Stomach smooth muscle (tissue), 2 donors: ENCODE data around the gene SSU72.

Experiments
- H3K27ac ChIP-seq: one replicate; pipeline ENCODE4 v1.7.0; 2013; ENCODE audit warnings: mild to moderate bottlenecking, low read length, inconsistent platforms
- H3K27me3 ChIP-seq, 2 donors: one replicate each; pipeline ENCODE4 v1.7.0; 2013; ENCODE audit warnings: low read length in 2 of 2; ENCODE audit not compliant: insufficient read depth in 2 of 2, control insufficient read depth in 1 of 2
- H3K36me3 ChIP-seq, 2 donors: one replicate each; pipeline ENCODE4 v1.7.0; 2013; ENCODE audit warnings: low read length in 2 of 2; ENCODE audit not compliant: control insufficient read depth in 2 of 2, insufficient read depth in 2 of 2
- H3K4me1 ChIP-seq: one replicate; pipeline ENCODE4 v1.7.0; 2013; ENCODE audit warnings: low read length; ENCODE audit not compliant: control insufficient read depth, insufficient read depth
- H3K4me3 ChIP-seq, 2 donors: one replicate each; pipeline ENCODE4 v1.7.0; 2013; ENCODE audit warnings: low read length in 2 of 2
- H3K9ac ChIP-seq, 2 donors: one replicate each; pipeline ENCODE4 v1.7.0; 2013; ENCODE audit warnings: low read length in 2 of 2, mild to moderate bottlenecking in 1 of 2
- H3K9me3 ChIP-seq, 2 donors: one replicate each; pipeline ENCODE4 v1.7.0; 2013; ENCODE audit warnings: low read length in 2 of 2; ENCODE audit not compliant: control insufficient read depth in 2 of 2
- donor health status: healthy.
- donor health status: Pancreatic carcinoma.

Gene SSU72

DNA sequence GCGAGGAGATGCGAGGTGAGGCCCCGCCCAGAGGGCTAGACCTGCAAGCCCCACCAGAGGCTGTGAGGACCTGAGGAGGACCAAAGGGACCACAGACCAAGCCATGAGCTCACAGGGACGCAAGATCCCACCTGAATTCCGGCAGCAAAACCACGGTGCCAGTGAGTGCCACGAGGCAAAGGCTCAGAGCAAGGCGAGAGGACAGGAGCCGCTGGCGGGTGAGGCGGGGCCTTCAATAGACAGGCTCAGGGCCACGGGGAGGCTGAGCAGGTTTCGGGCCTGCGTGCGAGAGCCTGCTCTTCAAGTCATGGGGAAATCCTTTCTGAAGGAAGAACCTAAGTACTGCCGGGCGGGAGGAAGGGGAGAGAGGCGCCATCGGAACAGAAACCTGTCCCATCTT lies 27.2 kb downstream of the SSU72 start:
- no peak overlapping the region for H3K4me3 ChIP-seq
- no peak overlapping the region for H3K9ac ChIP-seq
- H3K9me3 ChIP-seq: no peaks in the 10 kb centered on the region
- peaks cover 0 to 4% of the 10 kb centered on the region in 2 donors for H3K36me3 ChIP-seq
- H3K27me3 ChIP-seq: no peaks in the 10 kb centered on the region
- H3K4me1 ChIP-seq: peaks cover 11% of the 10 kb centered on the region
- no peak overlapping the region for H3K27ac ChIP-seq

DNA sequence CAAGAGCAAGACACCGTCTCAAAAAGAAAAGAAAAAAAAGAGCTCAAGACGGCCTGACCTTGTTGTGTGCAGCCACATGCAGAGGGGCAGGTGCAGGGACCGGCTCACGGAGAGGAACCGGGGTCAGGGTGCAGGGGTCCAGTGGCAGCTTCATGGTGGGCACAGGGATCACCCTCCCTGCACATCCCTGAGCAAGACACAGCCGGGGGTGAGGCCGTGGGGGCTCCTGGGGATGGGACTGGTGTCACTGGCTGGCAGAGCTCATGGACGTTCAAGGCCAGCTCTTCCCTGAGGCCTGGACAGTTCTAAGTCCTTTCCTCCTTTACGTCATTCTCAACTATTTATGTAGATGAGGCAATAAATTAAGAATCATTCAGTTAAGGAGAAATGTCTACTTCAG lies 27.7 kb downstream of the SSU72 start:
- no peaks in the 10 kb centered on the region for H3K27me3 ChIP-seq
- H3K4me1 ChIP-seq: peaks cover 11% of the 10 kb centered on the region
- no peak overlapping the region for H3K4me3 ChIP-seq
- no peaks in the 10 kb centered on the region for H3K9me3 ChIP-seq
- H3K9ac ChIP-seq: no peak overlapping the region
- H3K27ac ChIP-seq: no peak overlapping the region
- peaks cover 0 to 4% of the 10 kb centered on the region in 2 donors for H3K36me3 ChIP-seq

DNA sequence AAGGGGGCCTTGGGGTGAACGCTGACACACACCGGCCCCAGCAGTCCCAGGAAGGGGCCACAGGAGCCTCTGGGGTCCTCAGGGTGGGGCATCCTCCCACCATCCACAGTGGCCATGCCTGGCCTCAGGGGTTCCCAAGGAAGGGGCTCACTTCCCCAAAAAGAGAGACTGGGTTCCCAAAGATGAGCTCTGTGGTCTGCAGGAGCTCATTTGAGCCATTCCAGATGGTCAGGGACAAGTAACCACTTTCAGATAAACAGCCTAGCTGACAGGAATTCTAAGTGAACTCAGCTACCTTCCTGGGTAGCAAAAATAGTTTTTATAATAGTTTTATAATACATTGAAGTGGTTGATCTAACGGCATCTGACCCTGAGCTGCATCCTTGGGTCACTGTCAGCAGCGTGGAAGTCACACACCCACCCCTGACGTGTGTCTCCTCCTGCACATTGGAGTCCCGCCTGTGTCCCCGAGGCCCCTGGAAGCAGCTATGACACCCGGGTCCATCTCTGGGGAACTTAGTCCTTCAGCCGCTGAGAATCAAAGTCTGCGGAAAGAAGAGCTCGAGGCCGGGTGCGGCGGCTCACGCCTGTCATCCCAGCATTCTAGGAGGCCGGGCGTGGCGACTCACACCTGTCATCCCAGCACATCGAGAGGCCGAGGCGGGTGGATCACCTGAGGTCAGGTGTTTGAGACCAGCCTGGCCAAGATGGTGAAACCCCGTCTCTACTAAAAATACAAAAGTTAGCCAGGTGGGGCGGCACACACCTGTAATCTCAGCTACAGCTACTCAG lies 28.5 kb downstream of the SSU72 start:
- Histone ChIP-seq H3K9ac (no peak overlapping the region), H3K27me3 (no peaks in the 10 kb centered on the region), H3K4me1 (peaks cover 10% of the 10 kb centered on the region), H3K4me3 (no peak overlapping the region), H3K27ac (no peak overlapping the region), H3K36me3 (peaks cover 0 to 7% of the 10 kb centered on the region in 2 donors), H3K9me3 (no peaks in the 10 kb centered on the region)

DNA sequence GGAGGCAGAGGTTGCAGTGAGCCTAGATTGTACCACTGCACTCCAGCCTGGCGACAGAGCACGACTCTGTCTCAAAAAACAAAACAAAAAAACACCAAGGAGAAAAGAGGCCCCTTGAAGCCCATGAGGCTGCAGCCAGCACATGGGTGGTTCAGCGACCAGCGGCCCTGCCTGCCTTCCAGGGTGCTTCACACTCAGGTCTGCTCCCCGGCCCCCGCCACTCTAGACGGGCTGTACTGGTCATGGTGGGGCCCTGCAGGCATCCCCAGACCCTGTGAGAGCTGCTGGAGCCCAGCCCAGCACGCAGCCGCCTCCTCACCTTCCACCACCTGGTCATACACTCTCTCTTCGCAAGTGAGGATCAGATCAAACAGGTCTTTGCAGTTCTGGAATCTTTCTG lies 30.1 kb downstream of the SSU72 start:
- H3K27ac ChIP-seq: no peak overlapping the region

DNA sequence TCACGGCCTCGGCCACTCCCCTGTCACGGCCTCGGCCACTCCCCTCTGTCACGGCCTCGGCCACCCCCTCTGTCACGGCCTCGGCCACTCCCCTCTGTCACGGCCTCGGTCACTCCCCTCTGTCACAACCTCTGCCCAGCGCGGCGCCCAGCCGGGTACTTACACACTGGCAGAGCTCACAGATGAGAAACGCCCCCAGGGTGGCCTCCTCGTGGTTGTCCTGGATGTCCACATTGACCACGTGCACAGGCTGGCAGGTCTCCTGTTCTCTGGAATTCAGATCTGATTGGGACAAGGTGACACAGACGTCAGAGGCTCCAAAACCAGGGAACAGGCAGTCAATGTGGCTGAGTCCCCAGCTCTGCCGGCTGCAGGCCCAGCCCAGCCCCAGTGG lies 31.0 kb downstream of the SSU72 start:
- no peak overlapping the region for H3K9ac ChIP-seq
- no peaks in the 10 kb centered on the region for H3K27me3 ChIP-seq
- H3K9me3 ChIP-seq: no peaks in the 10 kb centered on the region
- H3K4me1 ChIP-seq: peaks cover 18% of the 10 kb centered on the region
- H3K27ac ChIP-seq: no peak overlapping the region
- no peak overlapping the region for H3K4me3 ChIP-seq
- H3K36me3 ChIP-seq: peaks cover 0 to 7% of the 10 kb centered on the region in 2 donors

More for the DNA sequence above, 30.1 kb downstream of the SSU72 start:
- Histone ChIP-seq H3K9ac (no peak overlapping the region), H3K9me3 (no peaks in the 10 kb centered on the region), H3K36me3 (peaks cover 0 to 7% of the 10 kb centered on the region in 2 donors), H3K4me1 (peaks cover 10% of the 10 kb centered on the region), H3K4me3 (no peak overlapping the region), H3K27me3 (no peaks in the 10 kb centered on the region)

DNA sequence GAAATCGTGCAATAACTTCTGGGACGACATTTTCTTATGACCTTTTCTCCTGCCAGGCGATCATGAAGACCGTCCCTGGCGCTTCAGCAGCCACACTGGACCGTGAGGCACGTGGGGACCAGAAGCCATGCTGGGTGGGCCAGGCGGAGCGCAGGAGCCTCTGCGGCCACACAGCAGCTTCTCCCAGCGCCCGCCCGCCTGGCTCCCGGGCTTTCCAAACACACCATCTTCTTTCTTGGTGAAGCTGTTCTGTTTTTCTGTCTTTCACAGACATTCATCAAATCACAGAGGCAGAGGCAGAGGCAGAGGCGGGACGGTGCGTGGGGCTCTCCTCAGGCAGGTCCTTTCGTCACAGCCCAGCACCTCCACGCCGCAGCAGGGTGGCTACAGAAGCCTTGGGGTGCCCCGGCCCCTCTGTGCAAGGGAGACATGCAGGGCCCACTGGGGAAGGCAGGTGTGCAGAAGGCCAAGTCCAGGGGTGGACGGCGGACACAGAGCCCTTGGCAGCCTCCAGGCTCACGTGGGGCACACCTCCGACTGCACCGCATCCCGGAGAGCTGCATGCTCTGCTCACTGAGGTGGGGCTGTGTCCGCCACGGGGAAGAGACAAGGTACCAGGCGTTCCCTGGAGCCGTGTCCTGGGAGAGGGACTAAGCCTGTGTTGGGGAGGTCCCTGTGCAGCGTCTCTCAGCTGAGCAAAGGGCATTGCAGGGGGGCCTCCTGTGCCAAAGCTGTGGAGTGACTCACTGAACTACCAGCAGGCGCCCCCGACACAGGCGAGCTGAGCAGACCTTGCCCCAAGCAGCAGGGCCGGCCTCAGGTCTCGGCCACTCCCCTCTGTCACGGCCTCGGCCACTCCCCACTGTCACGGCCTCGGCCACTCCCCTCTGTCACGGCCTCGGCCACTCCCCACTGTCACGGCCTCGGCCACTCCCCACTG lies 31.6 kb downstream of the SSU72 start:
- H3K9ac ChIP-seq: no peak overlapping the region
- no peaks in the 10 kb centered on the region for H3K9me3 ChIP-seq
- H3K4me3 ChIP-seq: no peak overlapping the region
- H3K27ac ChIP-seq: no peak overlapping the region
- no peaks in the 10 kb centered on the region for H3K27me3 ChIP-seq
- H3K36me3 ChIP-seq: peaks cover 0 to 7% of the 10 kb centered on the region in 2 donors
- peaks cover 22% of the 10 kb centered on the region for H3K4me1 ChIP-seq

DNA sequence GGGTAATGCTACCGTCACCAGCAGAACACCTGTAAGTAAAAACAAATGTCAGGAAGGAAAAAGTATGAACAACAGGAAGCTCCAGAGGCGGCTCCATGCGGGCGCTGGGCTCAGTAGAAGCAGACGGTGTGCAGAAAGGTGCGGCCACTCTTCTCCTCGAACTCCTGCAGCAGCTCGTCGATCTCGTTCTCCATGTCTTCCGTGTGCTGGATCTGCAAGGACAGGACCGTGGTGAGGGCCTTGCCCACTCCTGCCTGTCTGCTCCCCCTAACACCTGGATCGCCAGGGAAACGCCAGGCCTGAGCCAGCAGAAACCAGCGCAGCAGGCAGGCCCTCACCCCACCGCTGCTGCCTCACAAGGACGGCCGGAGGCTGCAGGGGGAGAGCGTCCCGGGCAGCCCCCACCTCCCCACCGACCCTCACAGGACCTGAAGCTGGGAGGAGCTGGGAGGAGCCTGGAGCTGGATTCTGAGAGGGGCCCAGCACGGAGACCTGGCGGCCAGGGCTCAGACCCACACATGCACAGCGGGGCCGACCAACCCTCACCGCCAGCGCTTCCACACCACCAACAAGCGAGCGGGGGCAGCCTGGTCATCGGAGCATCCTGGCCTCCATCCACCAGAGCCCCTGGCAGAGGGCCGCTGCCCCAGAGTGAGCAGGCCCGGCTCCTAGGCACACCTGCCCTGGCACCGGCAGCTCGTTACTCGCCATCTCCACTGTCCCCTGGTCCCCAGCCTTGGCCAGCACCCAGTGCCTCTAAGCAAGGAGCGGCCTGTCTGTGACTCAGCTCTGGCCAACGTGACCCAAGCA lies 32.5 kb downstream of the SSU72 start:
- Histone ChIP-seq H3K9me3 (no peaks in the 10 kb centered on the region), H3K36me3 (peaks cover 0 to 11% of the 10 kb centered on the region in 2 donors), H3K9ac (no peak overlapping the region), H3K27ac (no peak overlapping the region), H3K27me3 (no peaks in the 10 kb centered on the region), H3K4me1 (peaks cover 25% of the 10 kb centered on the region), H3K4me3 (no peak overlapping the region)

DNA sequence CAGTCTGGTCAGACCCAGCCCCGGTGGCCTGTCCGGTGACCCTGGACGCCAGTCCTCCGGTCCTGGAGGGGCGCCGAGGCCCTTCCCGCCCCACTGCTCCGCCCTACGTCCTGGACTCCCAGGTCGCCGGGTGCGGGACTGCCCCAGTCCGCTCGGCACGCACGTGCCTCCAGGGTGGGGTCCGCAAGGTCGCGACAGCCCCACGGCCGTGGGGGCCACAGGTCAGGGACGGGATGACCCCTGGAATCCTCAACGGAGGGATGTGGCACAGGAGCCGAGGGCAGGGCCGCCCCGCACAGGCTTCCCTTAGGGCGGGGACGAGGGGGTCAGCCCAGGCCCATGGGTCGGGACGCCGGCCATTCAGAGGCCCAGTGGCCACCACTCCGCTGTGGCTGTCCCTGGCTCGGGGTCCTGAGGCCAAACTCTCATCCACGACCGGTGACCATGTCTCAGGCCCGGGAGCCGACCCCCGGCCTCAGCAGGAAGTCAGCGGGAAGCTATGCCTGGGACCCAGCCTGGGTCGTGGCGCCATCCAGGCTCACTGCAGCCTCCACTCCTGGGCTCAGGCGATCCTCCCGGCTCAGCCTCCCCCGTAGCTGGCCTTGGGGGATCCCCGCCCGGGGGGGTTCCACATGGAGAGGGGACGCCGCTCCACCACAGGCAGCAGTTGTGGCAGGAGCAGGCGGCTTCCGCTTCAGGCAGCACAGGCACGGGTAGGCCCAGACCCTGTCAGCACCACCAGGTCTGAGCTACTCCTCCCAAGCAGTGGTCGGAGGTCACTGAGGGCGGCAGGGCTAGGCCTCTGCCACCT lies 33.6 kb downstream of the SSU72 start:
- Histone ChIP-seq H3K9me3 (no peaks in the 10 kb centered on the region), H3K27ac (peak overlapping the region; percentile 24), H3K36me3 (peaks cover 0 to 11% of the 10 kb centered on the region in 2 donors)

DNA sequence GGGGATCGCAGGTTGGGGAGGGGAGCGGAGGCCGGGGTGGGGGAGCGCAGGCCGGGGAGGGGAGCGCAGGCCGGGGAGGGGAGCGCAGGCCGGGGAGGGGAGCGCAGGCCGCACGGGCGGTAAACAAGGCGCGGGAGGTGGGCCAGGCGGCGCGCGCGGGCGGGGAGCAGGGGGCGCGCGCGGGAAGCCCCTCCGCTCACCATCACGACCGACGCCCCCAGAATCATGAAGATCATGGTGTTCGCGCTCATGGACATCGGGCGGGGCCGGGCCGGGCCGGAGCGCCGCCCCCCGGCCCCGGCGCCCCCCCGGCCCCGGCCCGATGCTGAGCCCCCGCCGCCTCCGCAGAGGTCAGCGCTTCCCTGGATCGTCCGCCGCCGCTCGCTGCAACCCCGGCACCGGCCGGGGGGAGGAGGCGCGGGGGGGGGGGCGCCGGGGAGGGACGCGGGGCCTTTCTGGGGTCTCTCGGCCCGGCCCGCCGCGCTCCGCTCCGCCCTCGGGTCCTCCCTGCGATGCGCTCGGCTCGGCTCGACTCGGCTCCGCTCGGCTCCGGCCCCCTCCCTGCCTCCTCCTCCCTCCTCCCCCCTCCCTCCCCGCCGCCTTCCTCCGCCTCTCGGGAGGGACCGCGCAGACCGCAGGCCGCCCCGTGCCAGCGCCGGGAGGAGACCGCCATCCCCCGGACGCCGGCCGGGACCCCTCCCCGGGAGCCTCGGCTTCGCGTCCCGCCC lies 34.4 kb downstream of the SSU72 start, which contains the start of gene TMEM240:
TMEM240 (minus strand) TSS at position 535 of the 728 bp plus-strand sequence; CDS start at position 257, 278 bp downstream.
- Histone ChIP-seq H3K4me1 (peaks cover 23% of the 10 kb centered on the region), H3K9ac (peak within 1 kb of the TSS; percentile 66 to 74), H3K36me3 (peaks cover 0 to 11% of the 10 kb centered on the region in 2 donors), H3K9me3 (no peaks in the 10 kb centered on the region), H3K4me3 (peak within 1 kb of the TSS; percentile 70 to 77), H3K27me3 (no peaks in the 10 kb centered on the region), H3K27ac (peak within 1 kb of the TSS; percentile 24)

More for the DNA sequence above, 33.6 kb downstream of the SSU72 start:
- Histone ChIP-seq H3K9ac (peak overlapping the region; percentile 66 to 74), H3K4me3 (peak overlapping the region; percentile 57 to 77), H3K4me1 (peaks cover 23% of the 10 kb centered on the region), H3K27me3 (no peaks in the 10 kb centered on the region)
